Ishikawa (cell line): ENCODE results near the gene FLVCR2.

Experiments used
- CREB1 ChIP-seq: IDR thresholded peaks from 2 replicates; pipeline ENCODE4 v1.6.1; 2012; ENCODE audit warnings: low read depth
- EGR1 ChIP-seq: IDR thresholded peaks from 2 replicates; pipeline ENCODE4 v1.6.1; 2012
- EP300 ChIP-seq: IDR thresholded peaks from 2 replicates; pipeline ENCODE4 v1.6.1; 2012; ENCODE audit warnings: borderline replicate concordance
- NFIC ChIP-seq: IDR thresholded peaks from 2 replicates; pipeline ENCODE4 v1.6.1; 2012
- RAD21 ChIP-seq: IDR thresholded peaks from 2 replicates; pipeline ENCODE4 v1.6.1; 2012; ENCODE audit warnings: low read depth
- REST ChIP-seq: IDR thresholded peaks from 2 replicates; pipeline ENCODE4 v1.6.1; 2012; ENCODE audit warnings: low read depth, mild to moderate bottlenecking
- TAF1 ChIP-seq: IDR thresholded peaks from 2 replicates; pipeline ENCODE4 v1.6.1; 2012; ENCODE audit warnings: low read depth, mild to moderate bottlenecking
- TCF12 ChIP-seq: IDR thresholded peaks from 2 replicates; pipeline ENCODE4 v1.6.1; 2012; ENCODE audit warnings: low read depth
- TEAD4 ChIP-seq: IDR thresholded peaks from 2 replicates; pipeline ENCODE4 v1.6.1; 2012
- YY1 ChIP-seq: IDR thresholded peaks from 2 replicates; pipeline ENCODE4 v1.6.1; 2012; ENCODE audit warnings: low read depth
- ZBTB7A ChIP-seq: IDR thresholded peaks from 2 replicates; pipeline ENCODE4 v1.6.1; 2012; ENCODE audit warnings: low read depth

GRCh38 chr14:75640876-75641275 lies 62.5 kb downstream of the FLVCR2 start:
- TF ChIP-seq RAD21: no peak
- TF ChIP-seq ZBTB7A: no peak
- TF ChIP-seq CREB1: no peak
- TF ChIP-seq EGR1: no peak
- no peak for TF ChIP-seq TCF12
- no peak for TF ChIP-seq TAF1
- TF ChIP-seq EP300: no peak
- no peak for TF ChIP-seq TEAD4
- TF ChIP-seq YY1: no peak
- TF ChIP-seq NFIC: no peak
- TF ChIP-seq REST: no peak
